ENCODE results near the gene FAIM2. TPM values are rescaled to one million over a fixed set of nuclear protein-coding genes. Genes with fewer than 3 reads are reported as not detected.

FAIM2 gene
- total RNA-seq, 1 experiment from 2014 or later, result 0.22 TPM

- TF ChIP-seq NFATC4 (CRISPR knock-in tag; IDR thresholded peaks at IDR 0.05) (no peak), ZNF512 (CRISPR knock-in tag; IDR thresholded peaks at IDR 0.05; ENCODE audit: borderline replicate concordance) (no peak), PRRX2 (CRISPR knock-in tag; IDR thresholded peaks at IDR 0.05) (no peak)
Measured at GRCh38 chr12:49869816-49870500, 33.7 kb downstream of the FAIM2 start (continued).

- ATAC-seq, result no peak
- Mint-ChIP-seq H3K4me3 (no peak overlapping the region), H3K27me3 (ENCODE audit: low read depth) (peaks cover 10% of the 10 kb centered on the region), H3K9me3 (no peaks in the 10 kb centered on the region), H3K36me3 (no peaks in the 10 kb centered on the region), H3K27ac (no peak overlapping the region), H3K4me1 (peaks cover 9% of the 10 kb centered on the region)
- TF ChIP-seq ZNF232 (CRISPR knock-in tag; IDR thresholded peaks at IDR 0.05) (no peak), ZSCAN18 (CRISPR knock-in tag; IDR thresholded peaks at IDR 0.05) (no peak), ZNF263 (CRISPR knock-in tag; IDR thresholded peaks at IDR 0.05; ENCODE audit: low read depth) (no peak), CDX4 (CRISPR knock-in tag; IDR thresholded peaks at IDR 0.05; ENCODE audit: borderline replicate concordance) (no peak), ZNF671 (CRISPR knock-in tag; IDR thresholded peaks at IDR 0.05) (no peak), TEAD1 (CRISPR knock-in tag; IDR thresholded peaks at IDR 0.05) (no peak), ELF4 (CRISPR knock-in tag; IDR thresholded peaks at IDR 0.05; ENCODE audit: low read depth) (no peak), E2F5 (CRISPR knock-in tag; IDR thresholded peaks at IDR 0.05) (no peak), ZNF138 (CRISPR knock-in tag; conservative IDR thresholded peaks at IDR 0.05) (no peak), ZBTB21 (CRISPR knock-in tag; IDR thresholded peaks at IDR 0.05; ENCODE audit: borderline replicate concordance) (no peak), ZNF396 (CRISPR knock-in tag; IDR thresholded peaks at IDR 0.05; ENCODE audit: borderline replicate concordance) (no peak), ZNF317 (CRISPR knock-in tag; IDR thresholded peaks at IDR 0.05; ENCODE audit: borderline replicate concordance, low read depth) (no peak), CBFB (CRISPR knock-in tag; IDR thresholded peaks at IDR 0.05; ENCODE audit: low read depth) (no peak), PRDM15 (CRISPR knock-in tag; IDR thresholded peaks at IDR 0.05) (no peak), SP1 (CRISPR knock-in tag; conservative IDR thresholded peaks at IDR 0.05) (no peak)
- DNase-seq (ENCODE audit: low spot score), result no peak
- CTCF ChIA-PET, result interaction anchor here (0.6 to 9.5 kb wide), 6 partner anchors 12 to 201 kb away, joined by 3 to 99 read pairs (median 8); no protein-coding TSS in a partner anchor
- POLR2A ChIA-PET, result interaction anchor here (0.5 kb wide), 1 partner anchor 312 kb away, joined by 4 read pairs; no protein-coding TSS in a partner anchor
Measured at GRCh38 chr12:49868952-49869815, 34.5 kb downstream of the FAIM2 start.
